K562 (cell line): ENCODE results near the gene INPP5K. TPM values are rescaled to one million over a fixed set of nuclear protein-coding genes. Genes with fewer than 3 reads are reported as not detected.
A peak's percentile ranks its signal among the peaks of the same experiment; 100 is the strongest.

Experiments
- ARID3B ChIP-seq: fragments of 250-450 bp; sonication (Bioruptor Pico); IDR thresholded peaks from 2 replicates; pipeline ENCODE4 v1.4.0; 2020; ENCODE audit warnings: borderline replicate concordance
- CCNT2 ChIP-seq: IDR thresholded peaks from 2 replicates; pipeline ENCODE4 v1.6.1; 2011; ENCODE audit warnings: borderline replicate concordance, low read depth, mild to moderate bottlenecking, moderate library complexity, mixed read lengths, low read length; ENCODE audit not compliant: insufficient read length; ENCODE audit errors: extremely low read depth
- CTCF ChIP-seq, 3 experiments: IDR thresholded peaks in 2 of 3; conservative IDR thresholded peaks in 1 of 3; 2 replicates each; pipeline ENCODE4 v1.5.1; 2011 to 2012; ENCODE audit warnings: low read length in 3 of 3, mild to moderate bottlenecking in 3 of 3, control low read depth in 2 of 3, improper control_type of control experiment in 1 of 3, inconsistent platforms in 1 of 3, low read depth in 1 of 3, mixed read lengths in 1 of 3, moderate library complexity in 1 of 3; ENCODE audit not compliant: insufficient read depth in 2 of 3
- E2F6 ChIP-seq, 2 experiments: IDR thresholded peaks; 2 replicates each; pipeline ENCODE4 v1.6.1; 2011; ENCODE audit warnings: borderline replicate concordance in 1 of 2, control low read depth in 1 of 2, low read depth in 1 of 2, low read length in 1 of 2, mild to moderate bottlenecking in 1 of 2, mixed read lengths in 1 of 2, moderate library complexity in 1 of 2; ENCODE audit not compliant: insufficient read depth in 1 of 2, insufficient read length in 1 of 2, poor library complexity in 1 of 2, severe bottlenecking in 1 of 2; ENCODE audit errors: extremely low read depth in 1 of 2
- ELF2 ChIP-seq: fragments of 250-450 bp; sonication (Bioruptor Pico); IDR thresholded peaks from 2 replicates; pipeline ENCODE4 v1.5.0; 2021; ENCODE audit warnings: mild to moderate bottlenecking
- EP300 ChIP-seq: IDR thresholded peaks from 2 replicates; pipeline ENCODE4 v1.6.1; 2012; ENCODE audit warnings: low read length, improper control_type of control experiment
- GATAD2A ChIP-seq: fragments of 450-650 bp; IDR thresholded peaks from 2 replicates; pipeline ENCODE4 v1.6.1; 2017
- HNRNPLL ChIP-seq: fragments of 200-400 bp; formaldehyde crosslinking; IDR thresholded peaks from 2 replicates; pipeline ENCODE4 v1.6.1; 2017; ENCODE audit warnings: low read length, low read depth, mild to moderate bottlenecking; ENCODE audit not compliant: poor library complexity, severe bottlenecking
- JUNB ChIP-seq: fragments of 450-650 bp; formaldehyde crosslinking; conservative IDR thresholded peaks from 2 replicates; pipeline ENCODE4 v1.4.0; 2020; ENCODE audit warnings: mild to moderate bottlenecking
- PTRF ChIP-seq: fragments of 450-650 bp; IDR thresholded peaks from 2 replicates; pipeline ENCODE4 v1.6.1; 2016; ENCODE audit warnings: mild to moderate bottlenecking, missing genetic modification characterization, missing compliant biosample characterization
- RBM39 ChIP-seq: fragments of 200-400 bp; formaldehyde crosslinking; optimal IDR thresholded peaks from 2 replicates; pipeline ENCODE3; 2018; ENCODE audit warnings: low read depth, low read length
- THAP7 ChIP-seq: fragments of 250-450 bp; sonication (Bioruptor Pico); IDR thresholded peaks from 2 replicates; pipeline ENCODE4 v1.5.0; 2021
- TSC22D4 ChIP-seq: fragments of 450-650 bp; IDR thresholded peaks from 2 replicates; pipeline ENCODE4 v1.6.1; 2016; ENCODE audit warnings: missing genetic modification characterization, missing biosample characterization, control low read depth
- UBTF ChIP-seq, 2 experiments: IDR thresholded peaks; 2 replicates each; pipeline ENCODE4 v1.6.1; 2012; ENCODE audit warnings: improper control_type of control experiment in 2 of 2, low read depth in 2 of 2, low read length in 2 of 2, borderline replicate concordance in 1 of 2
- ZNF12 ChIP-seq: sonication (generic); formaldehyde crosslinking; IDR thresholded peaks from 2 replicates; pipeline ENCODE4 v1.4.0; 2020; ENCODE audit warnings: mild to moderate bottlenecking, missing genetic modification reagents
- ZNF76 ChIP-seq: fragments of 250-450 bp; sonication (Bioruptor Pico); IDR thresholded peaks from 2 replicates; pipeline ENCODE4 v1.4.0; 2020; ENCODE audit warnings: mild to moderate bottlenecking, moderate library complexity, borderline replicate concordance
- polyA plus RNA-seq, 8 experiments: library from polyadenylated mRNA; depleted of rRNA in 4 of 8; stranded (reverse) in 5 of 8; unstranded in 3 of 8; fragments of >200 nt; fragmentation: Nextera tagmentation in 2 of 8; fragmentation: Illumina TruSeq in 1 of 8; extraction: Ambion mirVana in 2 of 8; extraction: Trizol in 1 of 8; gene quantifications; 2 replicates each; pipeline versions ENCODE4 v1.2.1 to v1.2.3, GENCODE V29; 2011 to 2014; ENCODE audit warnings: inconsistent platforms in 1 of 8, missing spikeins in 1 of 8
- total RNA-seq, 7 experiments: library from RNA; depleted of rRNA in 6 of 7; stranded (reverse); fragments of >200 nt in 6 of 7; fragmentation: Illumina TruSeq in 2 of 7; extraction: Trizol in 2 of 7; gene quantifications; 2 replicates each; pipeline versions ENCODE4 v1.2.1 to v1.2.3, GENCODE V29; 2011 to 2021; ENCODE audit warnings: low replicate concordance in 1 of 7

The INPP5K gene
- total and polyA plus RNA-seq, 9 of the 15 experiments (the other 6 are each of a cell fraction or from before 2014, with no cell fraction given) = 0.63 to 15.1 (median 10.1) TPM

- TF ChIP-seq ARID3B (CRISPR knock-in tag) (no peak), PTRF (tag) (no peak), E2F6 (IDR thresholded peaks at IDR 0.05; ENCODE audit: borderline replicate concordance in 1 of 2, extremely low read depth in 1 of 2, insufficient read depth in 1 of 2, insufficient read length in 1 of 2, low read depth in 1 of 2, low read length in 1 of 2, poor library complexity in 1 of 2, severe bottlenecking in 1 of 2) (peak in 1 of 2 experiments; percentile 42), HNRNPLL (no peak), ZNF76 (CRISPR knock-in tag) (no peak), JUNB (CRISPR knock-in tag) (no peak), CCNT2 (no peak), TSC22D4 (tag) (no peak), ELF2 (CRISPR knock-in tag) (no peak), EP300 (no peak), GATAD2A (0 out of 2 replicates have a peak, but pooled peaks have one; percentile 30), CTCF (IDR thresholded peaks at IDR 0.05 in 2 of 3, conservative IDR thresholded peaks at IDR 0.05 in 1 of 3; ENCODE audit: insufficient read depth in 2 of 3, low read depth in 1 of 3, low read length in 3 of 3) (peak in 2 of 3 experiments; percentile 35 to 79; a peak in 4 of 6 replicates), RBM39 (no peak), UBTF (IDR thresholded peaks at IDR 0.05; ENCODE audit: borderline replicate concordance in 1 of 2, low read depth in 2 of 2, low read length in 2 of 2) (peak; percentile 95 to 96), ZNF12 (CRISPR knock-in tag) (no peak), THAP7 (CRISPR knock-in tag) (no peak)
Measured at GRCh38 chr17:1561420-1562175, 45.2 kb upstream of the INPP5K start (continued).
